Spleen (tissue), 7 donors: ENCODE measurements around the gene FAM184A.

ENCODE experiments used
- POLR2A ChIP-seq, 3 donors: fragments of 450-650 bp; IDR thresholded peaks; one replicate each; pipeline ENCODE4 v1.5.1; 2017; ENCODE audit warnings: antibody characterized with exemption in 3 of 3, mild to moderate bottlenecking in 1 of 3
- POLR2AphosphoS5 ChIP-seq, 3 donors: sonication (generic); formaldehyde crosslinking; IDR thresholded peaks; one replicate each; pipeline ENCODE4 v1.5.1; 2017; ENCODE audit warnings: antibody characterized with exemption in 3 of 3
- TF ChIP-seq, protein P1 (sequence below), 11 experiments: fragments of 200-600 bp in 7 of 11; fragments of 450-650 bp in 4 of 11; sonication (generic) in 4 of 11; IDR thresholded peaks in 8 of 11; conservative IDR thresholded peaks in 3 of 11; 1 replicate in 7 of 11; 2 replicates in 4 of 11; pipeline versions ENCODE4 v1.4.0 to v1.8.0; 2016 to 2021; ENCODE audit warnings: antibody characterized with exemption in 11 of 11, inconsistent platforms in 4 of 11, mild to moderate bottlenecking in 1 of 11
- donor health status: DM: no; HTN: no; CAD: no; lungs with moderate emphysema.
- donor health status: DM: no; HTN: no; CAD: no.
- donor health status: DM: no; HTN: no; CAD: no.

DNA sequence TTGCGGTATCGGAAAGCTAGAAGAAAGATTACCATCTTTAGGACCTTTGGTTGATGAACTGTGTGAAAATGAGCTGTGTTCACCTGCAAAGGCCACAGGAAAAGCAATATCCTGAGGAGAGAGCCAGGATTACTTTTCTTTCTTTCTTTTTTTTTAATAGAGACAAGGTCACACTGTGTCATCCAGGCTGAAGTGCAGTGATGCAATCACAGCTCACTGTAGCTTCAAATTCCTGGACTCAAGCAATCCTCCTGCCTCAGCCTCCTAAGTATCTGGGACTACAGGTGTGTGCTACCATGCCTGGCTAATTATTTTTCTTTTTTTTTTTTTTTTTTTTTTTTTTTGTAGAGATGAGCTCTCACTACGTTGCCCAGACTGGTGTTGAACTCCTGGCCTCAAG is 17.2 kb downstream of the FAM184A start:
- TF ChIP-seq, protein P1, sequence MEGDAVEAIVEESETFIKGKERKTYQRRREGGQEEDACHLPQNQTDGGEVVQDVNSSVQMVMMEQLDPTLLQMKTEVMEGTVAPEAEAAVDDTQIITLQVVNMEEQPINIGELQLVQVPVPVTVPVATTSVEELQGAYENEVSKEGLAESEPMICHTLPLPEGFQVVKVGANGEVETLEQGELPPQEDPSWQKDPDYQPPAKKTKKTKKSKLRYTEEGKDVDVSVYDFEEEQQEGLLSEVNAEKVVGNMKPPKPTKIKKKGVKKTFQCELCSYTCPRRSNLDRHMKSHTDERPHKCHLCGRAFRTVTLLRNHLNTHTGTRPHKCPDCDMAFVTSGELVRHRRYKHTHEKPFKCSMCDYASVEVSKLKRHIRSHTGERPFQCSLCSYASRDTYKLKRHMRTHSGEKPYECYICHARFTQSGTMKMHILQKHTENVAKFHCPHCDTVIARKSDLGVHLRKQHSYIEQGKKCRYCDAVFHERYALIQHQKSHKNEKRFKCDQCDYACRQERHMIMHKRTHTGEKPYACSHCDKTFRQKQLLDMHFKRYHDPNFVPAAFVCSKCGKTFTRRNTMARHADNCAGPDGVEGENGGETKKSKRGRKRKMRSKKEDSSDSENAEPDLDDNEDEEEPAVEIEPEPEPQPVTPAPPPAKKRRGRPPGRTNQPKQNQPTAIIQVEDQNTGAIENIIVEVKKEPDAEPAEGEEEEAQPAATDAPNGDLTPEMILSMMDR (IDR thresholded peaks at IDR 0.05 in 8 of 11, conservative IDR thresholded peaks at IDR 0.05 in 3 of 11), result no peak
- TF ChIP-seq POLR2A (IDR thresholded peaks at IDR 0.05), result no peak
- no peak for TF ChIP-seq POLR2AphosphoS5 (IDR thresholded peaks at IDR 0.05)
